ENCODE data around the gene DGCR2. TPM values are rescaled to one million over a fixed set of nuclear protein-coding genes. Genes with fewer than 3 reads are reported as not detected.

Gene DGCR2
- total RNA-seq, 1 experiment from 2014 or later, result 41.1 TPM

DNA sequence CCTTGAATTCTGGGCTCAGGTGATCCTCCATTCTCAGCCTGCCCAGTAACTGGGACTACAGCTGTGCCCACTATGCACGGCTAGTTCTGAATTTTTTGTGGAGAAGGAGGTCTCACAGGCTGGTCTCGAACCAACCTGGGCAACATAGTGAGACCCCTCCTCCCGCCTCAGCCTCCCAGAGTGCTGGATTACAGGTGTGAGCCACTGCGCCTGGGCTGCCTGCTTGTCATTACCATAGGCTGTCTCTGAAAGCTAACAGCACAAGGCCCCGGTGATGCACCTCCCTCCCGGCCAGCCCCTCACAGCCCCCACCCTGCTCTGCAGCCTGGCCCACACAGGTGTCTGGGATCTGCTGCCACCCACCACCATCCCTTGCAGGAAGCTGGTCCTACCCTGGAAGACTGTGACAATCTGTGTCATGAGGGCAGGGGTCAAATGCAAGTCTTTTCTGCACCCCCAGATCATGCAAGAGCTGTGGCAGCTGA is 82.4 kb downstream of the DGCR2 start:
- no TSS peak for BruUV-seq (replicated peaks)
- intact Hi-C loops (cut with micrococcal nuclease; ENCODE audit: unreplicated experiment), result loop anchor here (10.0 kb wide), 1 partner anchor 55 kb away; no protein-coding TSS in a partner anchor
- no peak overlapping the region for H3K27ac ChIP-seq (ENCODE audit: low read depth, low read length, poor library complexity, severe bottlenecking)
- no peak overlapping the region for H3K4me3 ChIP-seq (ENCODE audit: low read depth, low read length, poor library complexity, severe bottlenecking)
- no peaks in the 10 kb centered on the region for H3K27me3 ChIP-seq (replicated peaks; ENCODE audit: insufficient read depth, low read depth, low read length, poor library complexity)
- CTCF ChIA-PET, result interaction anchor here (0.6 kb wide), 1 partner anchor 381 kb away, joined by 7 read pairs; no protein-coding TSS in a partner anchor
- POLR2A ChIA-PET (ENCODE audit: low non-redundant PET), result no interaction called here
- DNase-seq (ENCODE audit: low spot score), result no peak
- no peak for TF ChIP-seq EZH2 (IDR thresholded peaks at IDR 0.05; ENCODE audit: borderline replicate concordance, low read depth, low read length, poor library complexity, severe bottlenecking)
- TF ChIP-seq, protein P1, sequence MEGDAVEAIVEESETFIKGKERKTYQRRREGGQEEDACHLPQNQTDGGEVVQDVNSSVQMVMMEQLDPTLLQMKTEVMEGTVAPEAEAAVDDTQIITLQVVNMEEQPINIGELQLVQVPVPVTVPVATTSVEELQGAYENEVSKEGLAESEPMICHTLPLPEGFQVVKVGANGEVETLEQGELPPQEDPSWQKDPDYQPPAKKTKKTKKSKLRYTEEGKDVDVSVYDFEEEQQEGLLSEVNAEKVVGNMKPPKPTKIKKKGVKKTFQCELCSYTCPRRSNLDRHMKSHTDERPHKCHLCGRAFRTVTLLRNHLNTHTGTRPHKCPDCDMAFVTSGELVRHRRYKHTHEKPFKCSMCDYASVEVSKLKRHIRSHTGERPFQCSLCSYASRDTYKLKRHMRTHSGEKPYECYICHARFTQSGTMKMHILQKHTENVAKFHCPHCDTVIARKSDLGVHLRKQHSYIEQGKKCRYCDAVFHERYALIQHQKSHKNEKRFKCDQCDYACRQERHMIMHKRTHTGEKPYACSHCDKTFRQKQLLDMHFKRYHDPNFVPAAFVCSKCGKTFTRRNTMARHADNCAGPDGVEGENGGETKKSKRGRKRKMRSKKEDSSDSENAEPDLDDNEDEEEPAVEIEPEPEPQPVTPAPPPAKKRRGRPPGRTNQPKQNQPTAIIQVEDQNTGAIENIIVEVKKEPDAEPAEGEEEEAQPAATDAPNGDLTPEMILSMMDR (conservative IDR thresholded peaks at IDR 0.05; ENCODE audit: low read depth, low read length), result no peak
- H3K9me3 ChIP-seq (ENCODE audit: low read depth, low read length, poor library complexity, severe bottlenecking), result no peaks in the 10 kb centered on the region
- no peaks in the 10 kb centered on the region for H3K4me1 ChIP-seq (ENCODE audit: insufficient read depth, low read length, poor library complexity, severe bottlenecking)
- H3K36me3 ChIP-seq (ENCODE audit: insufficient read depth, low read length, poor library complexity, severe bottlenecking), result peaks cover 17% of the 10 kb centered on the region

DNA sequence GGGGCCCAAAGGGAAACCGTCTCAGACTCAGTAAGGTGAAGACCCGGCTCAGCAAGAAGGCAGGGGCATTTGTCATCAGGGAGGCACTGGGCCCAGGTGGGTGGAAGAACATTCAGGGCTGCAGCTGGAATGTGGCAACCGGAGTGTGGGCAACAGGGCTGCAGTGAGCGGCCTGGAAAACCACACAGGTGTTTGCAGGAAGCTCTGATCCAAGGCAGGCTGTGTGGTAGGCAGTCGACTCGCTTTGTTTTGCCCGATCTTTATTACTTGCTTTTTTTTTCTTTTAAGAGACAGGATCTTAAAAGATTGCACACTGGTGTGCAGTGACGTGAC is 82.8 kb downstream of the DGCR2 start:
- POLR2A ChIA-PET (ENCODE audit: low non-redundant PET), result no interaction called here
- TF ChIP-seq EZH2 (IDR thresholded peaks at IDR 0.05; ENCODE audit: borderline replicate concordance, low read depth, low read length, poor library complexity, severe bottlenecking), result no peak
- TF ChIP-seq, protein P1 (conservative IDR thresholded peaks at IDR 0.05; ENCODE audit: low read depth, low read length), result no peak

DNA sequence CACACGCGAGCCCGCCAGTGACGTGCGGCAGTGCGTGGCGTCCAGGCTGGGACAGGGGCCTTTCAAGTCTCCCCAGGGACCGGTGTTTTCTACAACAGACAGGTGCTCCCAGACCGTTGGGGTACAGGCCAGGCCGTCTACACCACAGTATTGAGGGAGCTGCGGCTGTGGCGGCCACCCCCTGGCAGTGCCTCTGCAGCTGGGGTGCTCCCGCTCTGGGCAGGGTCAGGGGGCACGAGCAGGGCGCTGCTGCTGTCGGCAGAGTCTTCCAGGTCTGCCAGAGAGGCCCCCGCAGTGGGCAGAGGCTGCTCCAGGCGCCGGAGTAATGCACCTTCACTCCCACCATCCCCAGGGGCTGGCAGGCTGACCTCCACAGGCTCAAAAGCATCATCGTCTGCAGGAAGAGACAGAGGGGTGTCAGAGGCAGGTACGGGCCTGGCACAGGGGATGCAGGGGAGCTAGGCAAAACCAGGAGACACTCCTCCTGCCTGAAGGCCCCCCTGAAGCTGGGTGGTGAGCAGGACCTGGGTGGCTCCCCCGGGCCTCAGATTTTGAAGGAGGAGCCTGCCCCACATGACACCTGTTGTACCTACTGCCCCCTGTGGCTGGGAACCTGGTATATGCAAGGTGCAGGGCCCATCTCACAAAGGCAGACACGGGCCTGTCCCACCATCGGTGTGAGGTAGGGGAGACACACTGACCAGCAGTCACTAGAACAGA is 83.3 kb downstream of the DGCR2 start:
- TF ChIP-seq EZH2 (IDR thresholded peaks at IDR 0.05; ENCODE audit: borderline replicate concordance, low read depth, low read length, poor library complexity, severe bottlenecking), result no peak
- TF ChIP-seq, protein P1 (conservative IDR thresholded peaks at IDR 0.05; ENCODE audit: low read depth, low read length), result no peak
- Histone ChIP-seq H3K27ac (ENCODE audit: low read depth, low read length, poor library complexity, severe bottlenecking) (no peak overlapping the region), H3K4me1 (ENCODE audit: insufficient read depth, low read length, poor library complexity, severe bottlenecking) (no peaks in the 10 kb centered on the region), H3K9me3 (ENCODE audit: low read depth, low read length, poor library complexity, severe bottlenecking) (no peaks in the 10 kb centered on the region), H3K36me3 (ENCODE audit: insufficient read depth, low read length, poor library complexity, severe bottlenecking) (peaks cover 12% of the 10 kb centered on the region), H3K27me3 (replicated peaks; ENCODE audit: insufficient read depth, low read depth, low read length, poor library complexity) (no peaks in the 10 kb centered on the region), H3K4me3 (ENCODE audit: low read depth, low read length, poor library complexity, severe bottlenecking) (no peak overlapping the region)
- ChIA-PET CTCF (no interaction called here), POLR2A (ENCODE audit: low non-redundant PET) (no interaction called here)
- BruUV-seq (replicated peaks), result no TSS peak
- intact Hi-C loops (cut with micrococcal nuclease; ENCODE audit: unreplicated experiment), result no loop called here
- no peak for DNase-seq (ENCODE audit: low spot score)

More for the DNA sequence above, 82.8 kb downstream of the DGCR2 start:
- no TSS peak for BruUV-seq (replicated peaks)
- intact Hi-C loops (cut with micrococcal nuclease; ENCODE audit: unreplicated experiment), result no loop called here
- H3K4me1 ChIP-seq (ENCODE audit: insufficient read depth, low read length, poor library complexity, severe bottlenecking), result no peaks in the 10 kb centered on the region
- DNase-seq (ENCODE audit: low spot score), result no peak
- H3K36me3 ChIP-seq (ENCODE audit: insufficient read depth, low read length, poor library complexity, severe bottlenecking), result peaks cover 13% of the 10 kb centered on the region
- no peak overlapping the region for H3K4me3 ChIP-seq (ENCODE audit: low read depth, low read length, poor library complexity, severe bottlenecking)
- H3K27ac ChIP-seq (ENCODE audit: low read depth, low read length, poor library complexity, severe bottlenecking), result no peak overlapping the region
- no peaks in the 10 kb centered on the region for H3K9me3 ChIP-seq (ENCODE audit: low read depth, low read length, poor library complexity, severe bottlenecking)
- CTCF ChIA-PET, result no interaction called here
- H3K27me3 ChIP-seq (replicated peaks; ENCODE audit: insufficient read depth, low read depth, low read length, poor library complexity), result no peaks in the 10 kb centered on the region
